Motor neuron (in vitro differentiated cells): ENCODE results near the gene ZNF775. TPM values are rescaled to one million over a fixed set of nuclear protein-coding genes. Genes with fewer than 3 reads are reported as not detected.
A peak's percentile ranks its signal among the peaks of the same experiment; 100 is the strongest.

Source experiments
- ATAC-seq, 8 experiments: fragments of 200-7000 bp; cut with Tn5 transposase; replicated peaks in 6 of 8; 2 replicates each; pipeline ENCODE4 v1.8.0; 2021; ENCODE audit warnings: mild to moderate bottlenecking in 8 of 8, moderate library complexity in 8 of 8
- H3K27ac ChIP-seq, 2 donors: fragments of 250-450 bp; sonication (Bioruptor Pico); 2 replicates each; pipeline ENCODE4 v1.9.0; 2021; ENCODE audit warnings: antibody characterized with exemption in 2 of 2, mild to moderate bottlenecking in 2 of 2, moderate library complexity in 1 of 2
- H3K4me1 ChIP-seq, 2 donors: fragments of 250-450 bp; sonication (Bioruptor Pico); replicated peaks in 1 of 2; 2 replicates each; pipeline ENCODE4 v1.6.1; 2021; ENCODE audit warnings: antibody characterized with exemption in 2 of 2, mild to moderate bottlenecking in 2 of 2, moderate library complexity in 1 of 2
- H3K4me3 ChIP-seq, 5 donors: fragments of 250-450 bp; sonication (Bioruptor Pico); 2 replicates each; pipeline ENCODE4 v1.9.0; 2021; ENCODE audit warnings: antibody characterized with exemption in 5 of 5, mild to moderate bottlenecking in 5 of 5, moderate library complexity in 4 of 5
- WGBS, 10 experiments: fragments of 450-650 bp; shearing (Covaris generic); methylation state at CpG; one replicate each; pipeline ENCODE4 v1.0.0; 2022; 5-methylcytosine and 5-hydroxymethylcytosine counted together
- in situ Hi-C, 9 experiments: fragments of 400-800 bp; cut with MboI; loops; one replicate each; pipeline ENCODE4 v1.15.0; 2021; ENCODE audit warnings: low sequenced_read_pairs in 9 of 9, low pct_unique_long_range_greater_than_20kb in 2 of 9; ENCODE audit not compliant: unreplicated experiment in 9 of 9
- total RNA-seq, 8 experiments: library from RNA; unstranded; fragments of 300-600 nt; gene quantifications; 2 replicates each; pipeline versions ENCODE4 v1.2.3 to v1.2.4, GENCODE V29; 2022

ZNF775 gene
- total RNA-seq, 8 experiments from 2014 or later: 1.6 to 12.5 (median 8.1) TPM

DNA sequence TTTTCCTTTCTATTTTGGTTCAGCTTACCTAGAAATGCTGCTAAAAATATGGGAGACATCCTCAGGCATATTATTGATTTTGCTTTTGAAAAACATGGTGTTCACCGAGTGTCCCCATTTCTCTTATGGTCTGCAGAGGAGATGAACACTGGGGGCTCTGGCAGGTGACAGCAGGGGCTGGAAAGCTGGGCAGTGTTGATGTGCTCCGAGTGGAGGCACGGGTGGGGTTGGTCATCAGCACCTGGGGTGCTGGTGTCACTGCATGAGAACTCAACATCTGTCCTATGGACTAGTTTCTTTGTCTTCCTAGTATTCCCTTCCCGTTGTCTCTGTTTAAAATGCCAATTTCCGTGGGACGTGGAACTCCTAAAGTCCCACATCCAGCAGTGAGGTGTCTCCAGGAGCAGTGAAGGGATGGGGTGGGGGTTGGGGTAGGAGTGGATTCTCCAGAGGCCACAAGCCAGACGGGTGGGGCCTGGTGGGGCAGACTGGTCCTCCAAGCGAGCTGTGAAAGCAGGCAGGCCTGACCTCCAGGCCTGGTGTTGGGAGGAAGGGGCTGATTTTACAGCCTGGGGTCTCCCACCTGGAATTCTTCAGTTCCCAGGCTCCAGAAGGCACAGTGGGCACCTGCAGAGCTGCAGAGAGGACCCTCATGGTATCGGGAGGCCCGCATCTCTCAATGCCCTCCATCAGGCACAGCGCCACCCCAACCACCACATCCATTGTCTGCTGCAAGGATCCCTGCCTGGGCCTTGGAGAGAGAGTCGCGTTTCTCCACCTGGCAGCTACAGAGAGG lies 24.4 kb downstream of the ZNF775 start:
- in situ Hi-C loops: loop anchor here in 3 of 9 experiments (25.0 kb wide), 3 partner anchors 116 to 584 kb away; partner anchors contain the start of genes ATP6V0E2 (in 1 of the 3), KCNH2 (in 1 of the 3) and NOS3 (in 1 of the 3)
- 70 to 100% (median 92%) methylated on average over 1 to 8 of the region's 13 CpGs; no CpG with 5 or more reads in 4 of the 10 experiments for WGBS, 10 experiments
- H3K27ac ChIP-seq: no peak overlapping the region
- H3K4me3 ChIP-seq: no peak overlapping the region
- no peak for ATAC-seq
- peaks cover 72 to 75% of the 10 kb centered on the region in 2 donors for H3K4me1 ChIP-seq

DNA sequence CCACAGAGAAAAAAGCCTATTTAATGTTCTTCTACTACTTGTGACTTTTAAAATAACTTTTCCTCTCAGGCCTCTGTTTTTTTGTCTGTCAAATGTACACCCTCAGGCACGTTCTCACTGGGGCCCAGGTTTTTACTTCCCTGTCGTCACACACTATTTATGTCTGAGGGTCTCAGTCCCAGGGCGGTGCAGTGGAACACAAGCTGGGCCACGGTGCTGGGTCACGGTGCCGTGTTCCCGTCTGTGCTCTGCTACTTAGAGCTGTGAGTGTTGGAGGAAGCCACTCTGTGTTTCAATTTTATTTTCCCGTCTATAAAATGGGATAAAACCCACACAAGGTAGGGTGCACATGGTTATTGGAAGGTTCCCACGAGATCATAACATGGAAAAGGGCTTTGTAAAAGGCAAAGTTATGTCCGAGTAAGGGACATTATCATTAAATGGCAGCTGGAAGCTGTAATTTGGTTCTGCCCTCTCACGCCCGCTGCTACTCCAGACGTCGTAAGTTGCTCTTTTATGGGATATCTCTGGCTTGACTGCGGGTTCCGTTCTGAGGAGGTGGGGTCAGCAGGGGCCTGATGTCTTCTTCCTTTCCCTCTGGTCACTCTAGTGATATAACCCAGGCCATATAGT lies 25.2 kb downstream of the ZNF775 start:
- ATAC-seq: no peak
- in situ Hi-C loops: loop anchor here in 3 of 9 experiments (25.0 kb wide), 3 partner anchors 117 to 583 kb away; partner anchors contain the start of genes ATP6V0E2 (in 1 of the 3), KCNH2 (in 1 of the 3) and NOS3 (in 1 of the 3)
- Histone ChIP-seq H3K27ac (peak overlapping the region; percentile 89), H3K4me1 (peaks cover 67 to 68% of the 10 kb centered on the region in 2 donors), H3K4me3 (peak overlapping the region; percentile 41 to 51 (median 49))
- 20 to 88% (median 65%) methylated on average over 2 to 13 of the region's 16 CpGs; no CpG with 5 or more reads in 2 of the 10 experiments for WGBS, 10 experiments

DNA sequence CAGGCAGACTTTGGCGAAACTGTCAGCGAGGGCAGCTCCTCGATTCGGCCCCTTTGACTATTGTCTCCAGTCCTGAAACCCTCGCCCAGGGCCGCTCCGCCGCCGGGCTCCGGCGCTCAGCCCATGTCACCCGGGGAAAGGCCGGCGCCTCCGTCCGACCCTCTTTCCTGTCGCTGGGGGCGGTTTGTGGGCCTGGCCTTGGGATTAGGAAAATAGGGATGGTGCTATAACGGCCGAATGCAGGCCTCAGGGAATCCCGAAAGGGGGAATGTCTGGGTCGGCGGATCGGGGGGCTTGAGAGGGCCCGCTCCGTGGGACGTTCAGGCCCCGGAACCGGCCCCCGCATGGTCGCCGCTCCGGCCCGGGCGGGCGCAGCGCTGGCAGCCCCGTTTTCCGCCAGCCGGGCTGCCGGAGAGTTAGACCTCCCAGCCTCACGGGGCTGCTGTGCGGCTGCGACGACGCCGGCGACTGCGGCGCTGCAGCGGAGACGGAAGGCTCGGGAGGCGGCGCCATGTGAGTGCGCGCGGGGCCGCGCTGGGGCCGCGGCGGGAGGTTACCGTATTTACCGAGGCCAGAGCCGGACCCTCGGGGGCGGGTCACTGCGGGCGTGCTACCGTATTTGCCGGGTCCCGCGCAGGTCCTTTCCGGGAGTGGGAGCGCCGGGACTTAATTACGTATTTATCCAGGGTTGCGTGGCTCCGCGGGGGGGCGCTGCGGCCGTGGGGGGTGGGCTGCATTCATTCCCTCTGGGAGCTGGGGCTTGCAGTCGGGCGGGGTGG lies 25.9 kb downstream of the ZNF775 start:
- peak; percentile 75 to 95 (median 84) for ATAC-seq
- WGBS, 10 experiments: 0 to 20% (median 8%) methylated on average over 2 to 13 of the region's 86 CpGs; no CpG with 5 or more reads in 5 of the 10 experiments
- Histone ChIP-seq H3K4me1 (peaks cover 60% of the 10 kb centered on the region in 2 donors), H3K4me3 (peak overlapping the region; percentile 41 to 51 (median 49)), H3K27ac (peak overlapping the region; percentile 89)
- in situ Hi-C loops: loop anchor here in 3 of 9 experiments (25.0 kb wide), 3 partner anchors 118 to 582 kb away; partner anchors contain the start of genes ATP6V0E2 (in 1 of the 3), KCNH2 (in 1 of the 3) and NOS3 (in 1 of the 3)

DNA sequence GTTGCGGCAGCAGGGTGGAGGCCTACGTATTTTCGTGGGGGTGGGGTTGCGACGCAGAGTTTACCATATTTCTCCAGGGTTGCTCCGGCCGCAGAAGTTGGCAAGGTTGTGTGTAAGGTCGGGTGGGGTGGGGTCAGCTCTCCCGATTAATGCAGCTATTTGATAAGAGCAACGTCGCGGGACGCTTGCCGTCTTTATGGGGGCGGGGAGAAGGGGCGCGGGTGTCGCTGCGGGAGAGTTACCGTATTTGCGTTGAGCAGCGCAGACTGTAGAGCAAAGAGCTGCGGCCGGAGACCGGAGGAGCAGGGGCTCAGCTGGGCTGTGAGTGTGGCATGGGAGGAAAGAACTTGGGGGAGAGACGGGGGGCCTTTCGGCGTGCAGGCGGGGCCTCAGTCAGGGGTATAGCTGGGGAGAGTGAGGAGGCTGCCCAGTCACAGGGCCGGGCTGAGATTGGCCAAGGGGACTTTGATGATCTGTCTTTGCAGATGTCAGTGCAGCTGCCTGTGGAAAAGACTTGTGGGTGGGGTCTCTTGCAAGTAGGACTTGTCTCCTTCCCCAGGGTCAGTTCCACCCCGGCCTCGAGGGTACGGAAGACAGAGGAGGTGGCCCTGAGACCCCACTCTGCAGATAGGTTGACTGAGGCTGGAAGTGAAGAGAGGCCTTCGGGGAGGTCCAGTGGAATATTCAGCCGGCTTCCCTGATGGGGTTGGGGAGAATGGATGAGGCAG lies 26.6 kb downstream of the ZNF775 start:
- in situ Hi-C loops: loop anchor here in 3 of 9 experiments (25.0 kb wide), 3 partner anchors 118 to 582 kb away; partner anchors contain the start of genes ATP6V0E2 (in 1 of the 3), KCNH2 (in 1 of the 3) and NOS3 (in 1 of the 3)
- peak; percentile 37 to 75 (median 69) for ATAC-seq
- peak overlapping the region; percentile 63 to 64 for H3K27ac ChIP-seq
- peak overlapping the region; percentile 41 to 51 (median 49) for H3K4me3 ChIP-seq
- peaks cover 53 to 55% of the 10 kb centered on the region in 2 donors for H3K4me1 ChIP-seq
- 0 to 43% (median 19%) methylated on average over 1 to 5 of the region's 35 CpGs; no CpG with 5 or more reads in 6 of the 10 experiments for WGBS, 10 experiments

DNA sequence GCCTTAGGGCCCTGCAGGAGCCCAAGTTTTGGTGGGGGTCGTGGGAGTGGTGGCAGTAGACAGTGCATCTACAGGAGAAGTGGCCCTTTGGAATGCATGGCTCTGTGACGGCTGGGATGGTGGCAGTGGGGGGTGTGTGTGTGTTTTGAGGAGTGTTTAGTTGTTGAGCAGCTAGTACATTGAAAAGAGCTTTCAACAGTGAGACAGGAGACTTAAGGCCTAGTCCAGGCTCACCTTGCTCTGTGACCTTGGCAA lies 27.1 kb downstream of the ZNF775 start:
- ATAC-seq: no peak
- Histone ChIP-seq H3K4me3 (peak overlapping the region in 4 of 5 donors; percentile 48 to 51 (median 49)), H3K27ac (peak overlapping the region in 1 of 2 donors; percentile 64), H3K4me1 (peaks cover 48 to 55% of the 10 kb centered on the region in 2 donors)
- 0 to 100% (median 30%) methylated on average over 1 of the region's 2 CpGs; no CpG with 5 or more reads in 6 of the 10 experiments for WGBS, 10 experiments
- in situ Hi-C loops: loop anchor here in 3 of 9 experiments (25.0 kb wide), 3 partner anchors 119 to 581 kb away; partner anchors contain the start of genes ATP6V0E2 (in 1 of the 3), KCNH2 (in 1 of the 3) and NOS3 (in 1 of the 3)

DNA sequence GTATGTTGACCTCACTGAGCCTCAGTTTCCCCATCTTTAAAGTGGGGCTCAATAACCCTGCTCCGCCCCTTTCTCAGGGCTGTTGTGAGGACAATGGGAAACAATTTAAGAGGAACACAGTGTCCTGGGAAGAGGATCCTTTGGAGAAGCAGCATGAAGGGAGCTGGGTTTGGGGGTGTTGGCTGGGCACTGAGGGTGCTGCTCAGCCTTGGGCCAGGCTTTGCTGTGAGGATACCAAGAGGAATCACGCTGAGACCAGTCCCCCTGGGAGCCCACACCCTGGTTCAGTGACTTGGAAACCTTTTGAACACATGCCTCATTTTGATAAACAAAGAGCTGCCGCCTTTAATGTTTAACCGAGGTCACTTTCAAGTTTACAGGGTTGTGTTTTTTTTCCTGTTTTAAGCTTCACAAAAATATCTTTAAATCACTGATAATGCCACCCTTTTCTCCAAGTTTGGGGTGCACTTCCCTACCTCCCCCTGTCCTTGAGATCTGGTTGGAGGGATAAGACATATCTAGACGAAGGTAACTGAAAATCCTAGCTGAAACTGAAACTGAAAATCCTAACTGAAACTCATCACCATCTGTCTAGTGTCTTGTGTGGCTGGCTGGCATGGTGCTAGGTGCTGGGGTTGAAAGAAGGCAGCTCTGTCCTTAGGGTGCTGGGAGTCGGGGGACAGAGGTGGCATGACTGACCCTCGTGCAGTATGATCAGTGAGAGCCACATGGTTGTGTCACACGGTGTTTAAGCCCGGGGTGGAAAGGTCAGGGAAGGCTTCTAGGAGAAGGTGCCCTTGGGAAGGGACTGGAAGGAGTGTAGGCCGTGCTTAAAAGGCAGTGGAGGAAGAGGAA lies 27.7 kb downstream of the ZNF775 start:
- H3K4me3 ChIP-seq: peak overlapping the region in 1 of 5 donors; percentile 49
- H3K27ac ChIP-seq: no peak overlapping the region
- ATAC-seq: no peak
- WGBS, 10 experiments: 10 to 80% (median 67%) methylated on average over 2 to 10 of the region's 10 CpGs; no CpG with 5 or more reads in 3 of the 10 experiments
- in situ Hi-C loops: loop anchor here in 3 of 9 experiments (25.0 kb wide), 3 partner anchors 119 to 581 kb away; partner anchors contain the start of genes ATP6V0E2 (in 1 of the 3), KCNH2 (in 1 of the 3) and NOS3 (in 1 of the 3)
- peaks cover 42 to 50% of the 10 kb centered on the region in 2 donors for H3K4me1 ChIP-seq

DNA sequence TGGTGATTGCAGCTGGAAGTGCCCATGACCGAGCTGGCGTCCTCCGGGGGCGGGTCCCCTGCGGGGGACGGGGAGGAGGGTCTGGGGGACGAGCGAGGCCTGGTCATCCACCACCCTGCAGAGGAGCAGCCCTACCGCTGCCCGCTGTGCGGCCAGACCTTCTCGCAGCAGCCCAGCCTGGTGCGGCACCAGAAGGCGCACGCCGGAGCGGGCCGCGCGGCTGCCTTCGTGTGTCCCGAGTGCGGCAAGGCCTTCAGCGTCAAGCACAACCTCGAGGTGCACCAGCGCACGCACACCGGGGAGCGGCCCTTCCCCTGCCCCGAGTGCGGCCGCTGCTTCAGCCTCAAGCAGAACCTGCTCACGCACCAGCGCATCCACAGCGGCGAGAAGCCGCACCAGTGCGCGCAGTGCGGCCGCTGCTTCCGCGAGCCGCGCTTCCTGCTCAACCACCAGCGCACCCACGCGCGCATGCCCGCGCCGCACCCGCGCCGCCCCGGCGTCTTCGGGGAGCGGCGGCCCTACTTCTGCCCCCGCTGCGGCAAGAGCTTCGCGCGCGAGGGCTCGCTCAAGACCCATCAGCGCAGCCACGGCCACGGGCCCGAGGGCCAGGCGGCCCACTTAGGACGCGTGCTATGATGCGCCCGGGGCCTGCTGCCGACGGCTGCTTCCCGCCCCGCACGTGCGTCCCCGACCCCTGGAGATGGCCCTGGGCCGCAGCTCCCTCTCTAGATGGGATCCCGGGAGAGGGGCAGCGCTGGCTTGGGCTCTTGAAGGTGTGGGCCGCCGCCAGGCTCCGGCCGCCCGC lies 28.7 kb downstream of the ZNF775 start:
- Histone ChIP-seq H3K4me1 (peaks cover 32 to 40% of the 10 kb centered on the region in 2 donors), H3K4me3 (no peak overlapping the region), H3K27ac (no peak overlapping the region)
- in situ Hi-C loops: loop anchor here in 3 of 9 experiments (25.0 kb wide), 3 partner anchors 120 to 580 kb away; partner anchors contain the start of genes ATP6V0E2 (in 1 of the 3), KCNH2 (in 1 of the 3) and NOS3 (in 1 of the 3)
- ATAC-seq: no peak
- WGBS, 10 experiments: 97 to 100% (median 98%) methylated on average over 3 to 26 of the region's 91 CpGs; no CpG with 5 or more reads in 6 of the 10 experiments

DNA sequence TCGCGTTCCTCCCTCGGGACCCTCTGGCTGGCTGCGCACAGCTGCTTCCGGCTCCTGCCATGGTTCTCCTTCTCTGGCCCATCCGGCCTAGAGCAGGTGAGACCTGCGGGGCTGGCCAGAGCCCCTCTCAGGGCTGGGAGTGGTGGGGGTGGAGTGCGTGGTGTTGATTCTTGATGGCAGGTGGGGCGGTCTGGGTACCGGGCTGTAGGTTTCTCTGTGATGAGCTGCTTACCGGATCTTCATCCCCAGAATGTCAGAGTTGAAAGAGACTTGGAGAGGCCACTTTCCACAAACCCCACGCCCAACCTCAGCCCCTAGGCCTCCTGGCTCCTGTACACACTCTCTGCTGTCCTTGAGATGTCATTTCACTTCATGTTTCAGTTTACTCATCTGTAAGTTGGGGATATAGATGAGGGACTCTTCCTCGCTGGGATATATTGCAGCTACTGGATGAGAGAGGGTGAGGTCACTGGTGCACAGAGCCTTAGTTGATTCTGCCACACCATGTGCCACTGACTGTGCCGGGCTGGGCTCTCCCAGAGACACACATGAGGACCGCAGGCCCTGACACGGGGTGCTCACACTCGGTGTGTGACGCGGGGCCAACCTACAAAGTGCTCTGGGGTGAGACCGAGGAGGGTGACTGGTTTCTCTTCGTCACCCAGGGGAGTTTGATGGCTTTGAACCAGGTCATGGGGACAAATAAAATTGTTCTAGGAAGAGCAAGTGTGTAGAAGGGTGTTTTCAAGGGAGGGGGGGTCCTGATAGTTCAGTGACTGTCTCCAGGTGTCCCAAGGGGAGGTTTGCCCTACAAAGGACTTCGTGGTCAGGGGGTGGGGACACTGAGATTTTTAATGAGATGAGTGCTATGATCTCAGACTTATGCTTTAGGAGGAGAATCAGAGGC lies 29.5 kb downstream of the ZNF775 start:
- 78 to 94% (median 90%) methylated on average over 3 to 6 of the region's 22 CpGs; no CpG with 5 or more reads in 6 of the 10 experiments for WGBS, 10 experiments
- in situ Hi-C loops: loop anchor here in 3 of 9 experiments (25.0 kb wide), 3 partner anchors 121 to 579 kb away; partner anchors contain the start of genes ATP6V0E2 (in 1 of the 3), KCNH2 (in 1 of the 3) and NOS3 (in 1 of the 3)
- no peak overlapping the region for H3K27ac ChIP-seq

DNA sequence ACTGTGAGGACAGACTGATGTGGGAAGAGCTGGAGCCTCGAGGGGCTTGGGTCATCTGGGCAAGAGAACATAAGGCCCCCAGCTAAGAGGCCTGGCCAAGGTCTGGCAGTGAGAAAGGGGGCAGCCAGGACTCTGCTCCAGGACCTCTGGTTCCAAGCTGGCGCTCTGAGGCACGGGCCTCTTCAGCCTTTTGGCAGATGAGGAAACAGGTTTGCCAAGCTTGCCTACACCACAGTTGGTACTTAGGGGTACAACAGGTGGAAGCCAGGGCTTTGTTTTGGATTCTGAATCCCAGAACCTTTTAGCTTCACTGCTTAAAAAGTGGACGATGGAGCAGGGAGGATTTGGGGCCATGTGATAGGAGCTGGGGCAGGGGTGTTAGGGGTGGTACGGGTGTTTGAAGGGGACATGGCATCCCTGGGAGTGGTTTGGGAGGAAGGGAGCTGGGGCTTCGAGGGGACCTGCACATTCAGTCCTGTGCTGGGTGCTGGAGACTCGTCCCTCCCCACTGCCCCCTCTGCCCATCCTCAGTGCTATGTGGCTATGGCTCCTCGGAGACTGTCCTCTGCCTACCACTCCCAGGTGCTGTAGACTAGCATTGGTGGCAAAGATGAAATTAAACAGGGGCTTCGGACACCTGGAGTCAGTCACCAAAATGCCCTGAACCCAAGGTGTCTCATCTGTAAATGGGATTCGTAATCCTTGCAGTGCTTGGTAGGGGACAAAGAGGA lies 30.3 kb downstream of the ZNF775 start:
- peaks cover 18 to 26% of the 10 kb centered on the region in 2 donors for H3K4me1 ChIP-seq
- WGBS, 10 experiments: 60 to 88% (median 79%) methylated on average over 1 to 3 of the region's 10 CpGs; no CpG with 5 or more reads in 5 of the 10 experiments
- no peak overlapping the region for H3K27ac ChIP-seq
- no peak for ATAC-seq
- no peak overlapping the region for H3K4me3 ChIP-seq
- in situ Hi-C loops: loop anchor here in 3 of 9 experiments (25.0 kb wide), 3 partner anchors 122 to 578 kb away; partner anchors contain the start of genes ATP6V0E2 (in 1 of the 3), KCNH2 (in 1 of the 3) and NOS3 (in 1 of the 3)

More for the DNA sequence above, 29.5 kb downstream of the ZNF775 start:
- no peak for ATAC-seq
- Histone ChIP-seq H3K4me1 (peaks cover 24 to 32% of the 10 kb centered on the region in 2 donors), H3K4me3 (no peak overlapping the region)
